K562 (cell line): ENCODE data around the gene HHATL. TPM values are rescaled to one million over a fixed set of nuclear protein-coding genes. Genes with fewer than 3 reads are reported as not detected.

Source experiments
- GABPB1 ChIP-seq: sonication (generic); formaldehyde crosslinking; IDR thresholded peaks from 2 replicates; pipeline ENCODE4 v1.8.0; 2022; ENCODE audit warnings: mild to moderate bottlenecking, missing genetic modification reagents
- MYNN ChIP-seq, 2 experiments: sonication (generic); formaldehyde crosslinking in 1 of 2; IDR thresholded peaks; 2 replicates each; pipeline versions ENCODE4 v1.5.0 to v1.6.1; 2016 to 2020; ENCODE audit warnings: antibody characterized with exemption in 1 of 2, missing genetic modification reagents in 1 of 2
- NCOA1 ChIP-seq: fragments of 450-650 bp; IDR thresholded peaks from 2 replicates; pipeline ENCODE4 v1.6.1; 2016; ENCODE audit warnings: low read depth
- NFRKB ChIP-seq: fragments of 450-650 bp; IDR thresholded peaks from 2 replicates; pipeline ENCODE4 v1.6.1; 2016; ENCODE audit warnings: low read depth
- PHB ChIP-seq: fragments of 250-450 bp; sonication (Bioruptor Pico); IDR thresholded peaks from 2 replicates; pipeline ENCODE4 v1.5.0; 2021
- SAFB ChIP-seq: fragments of 200-400 bp; formaldehyde crosslinking; IDR thresholded peaks from 2 replicates; pipeline ENCODE4 v1.6.1; 2017; ENCODE audit warnings: low read depth, low read length, borderline replicate concordance
- SRSF9 ChIP-seq: fragments of 200-400 bp; formaldehyde crosslinking; IDR thresholded peaks from 2 replicates; pipeline ENCODE4 v1.6.1; 2017; ENCODE audit warnings: low read depth, low read length, borderline replicate concordance
- UBTF ChIP-seq, 2 experiments: IDR thresholded peaks; 2 replicates each; pipeline ENCODE4 v1.6.1; 2012; ENCODE audit warnings: improper control_type of control experiment in 2 of 2, low read depth in 2 of 2, low read length in 2 of 2, borderline replicate concordance in 1 of 2
- ZNF316 ChIP-seq: fragments of 450-650 bp; IDR thresholded peaks from 2 replicates; pipeline ENCODE4 v1.6.1; 2016
- ZNF324 ChIP-seq: fragments of 250-450 bp; sonication (Bioruptor Pico); IDR thresholded peaks from 2 replicates; pipeline ENCODE4 v1.4.0; 2020; ENCODE audit warnings: mild to moderate bottlenecking
- ZNF507 ChIP-seq: conservative IDR thresholded peaks from 2 replicates; pipeline ENCODE4 v1.6.1; 2017; ENCODE audit warnings: missing genetic modification characterization, missing compliant biosample characterization
- ZNF584 ChIP-seq: fragments of 200-800 bp; sonication (Bioruptor generic); IDR thresholded peaks from 2 replicates; pipeline ENCODE4 v1.6.1; 2016; ENCODE audit warnings: low read depth, mild to moderate bottlenecking, missing genetic modification characterization, missing compliant biosample characterization
- polyA plus RNA-seq, 8 experiments: library from polyadenylated mRNA; depleted of rRNA in 4 of 8; stranded (reverse) in 5 of 8; unstranded in 3 of 8; fragments of >200 nt; fragmentation: Nextera tagmentation in 2 of 8; fragmentation: Illumina TruSeq in 1 of 8; extraction: Ambion mirVana in 2 of 8; extraction: Trizol in 1 of 8; gene quantifications; 2 replicates each; pipeline versions ENCODE4 v1.2.1 to v1.2.3, GENCODE V29; 2011 to 2014; ENCODE audit warnings: inconsistent platforms in 1 of 8, missing spikeins in 1 of 8
- total RNA-seq, 7 experiments: library from RNA; depleted of rRNA in 6 of 7; stranded (reverse); fragments of >200 nt in 6 of 7; fragmentation: Illumina TruSeq in 2 of 7; extraction: Trizol in 2 of 7; gene quantifications; 2 replicates each; pipeline versions ENCODE4 v1.2.1 to v1.2.3, GENCODE V29; 2011 to 2021; ENCODE audit warnings: low replicate concordance in 1 of 7
- TF ChIP-seq, protein P1 (sequence below): sonication (generic); formaldehyde crosslinking; IDR thresholded peaks from 2 replicates; pipeline ENCODE4 v1.8.1; 2023; ENCODE audit warnings: mild to moderate bottlenecking, missing genetic modification reagents, moderate library complexity
- TF ChIP-seq, protein P2 (sequence below), 2 experiments: fragments of 450-650 bp; formaldehyde crosslinking in 1 of 2; IDR thresholded peaks; 2 replicates each; pipeline versions ENCODE4 v1.4.0 to v1.6.1; 2014 to 2020; ENCODE audit warnings: mild to moderate bottlenecking in 2 of 2, borderline replicate concordance in 1 of 2, low read depth in 1 of 2

Gene HHATL
- total and polyA plus RNA-seq, 9 of the 15 experiments (the other 6 are each of a cell fraction or from before 2014, with no cell fraction given) = not detected

DNA sequence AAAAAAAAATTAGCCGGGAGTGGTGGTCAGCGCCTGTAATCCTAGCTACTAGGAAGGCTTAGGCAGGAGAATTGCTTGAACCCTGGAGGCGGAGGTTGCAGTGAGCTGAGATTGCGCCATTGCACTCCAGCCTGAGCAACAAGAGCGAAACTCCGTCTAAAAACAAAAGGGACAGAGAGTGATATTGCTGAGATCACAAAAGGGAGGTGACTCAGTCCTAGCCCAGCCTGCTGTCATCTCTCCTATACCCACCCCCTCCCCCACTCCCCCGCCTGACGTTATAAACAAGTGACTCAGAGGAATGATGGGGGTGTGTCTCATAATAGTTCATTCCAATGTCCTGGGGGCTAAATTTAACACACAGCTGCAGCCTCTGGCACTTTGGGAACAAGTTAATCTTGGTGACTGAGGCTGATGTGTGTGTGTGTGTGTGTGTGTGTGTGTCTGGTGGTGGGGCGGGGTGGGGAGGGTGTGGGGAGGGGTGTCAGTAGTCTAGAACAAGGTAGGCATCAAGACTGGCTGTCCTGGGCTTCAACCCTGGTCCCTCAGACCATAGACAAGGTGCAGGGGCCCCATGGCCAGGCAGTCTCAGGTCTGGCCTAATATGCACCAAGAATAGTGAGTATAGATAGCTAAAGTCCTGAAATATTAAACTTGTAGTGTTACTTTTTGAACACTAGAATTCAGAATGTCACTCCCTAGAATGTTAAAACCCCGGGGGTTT, 18.6 kb downstream of the HHATL start (continued):
- TF ChIP-seq UBTF (IDR thresholded peaks at IDR 0.05; ENCODE audit: borderline replicate concordance in 1 of 2, low read depth in 2 of 2, low read length in 2 of 2) = no peak
- TF ChIP-seq PHB (CRISPR knock-in tag) = no peak
- TF ChIP-seq NCOA1 = peak; percentile 36; the same call in 1 of the 2 replicates
- TF ChIP-seq GABPB1 (CRISPR knock-in tag) = no peak
- TF ChIP-seq, protein P1, sequence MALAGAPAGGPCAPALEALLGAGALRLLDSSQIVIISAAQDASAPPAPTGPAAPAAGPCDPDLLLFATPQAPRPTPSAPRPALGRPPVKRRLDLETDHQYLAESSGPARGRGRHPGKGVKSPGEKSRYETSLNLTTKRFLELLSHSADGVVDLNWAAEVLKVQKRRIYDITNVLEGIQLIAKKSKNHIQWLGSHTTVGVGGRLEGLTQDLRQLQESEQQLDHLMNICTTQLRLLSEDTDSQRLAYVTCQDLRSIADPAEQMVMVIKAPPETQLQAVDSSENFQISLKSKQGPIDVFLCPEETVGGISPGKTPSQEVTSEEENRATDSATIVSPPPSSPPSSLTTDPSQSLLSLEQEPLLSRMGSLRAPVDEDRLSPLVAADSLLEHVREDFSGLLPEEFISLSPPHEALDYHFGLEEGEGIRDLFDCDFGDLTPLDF (CRISPR knock-in tag) = no peak
- TF ChIP-seq SRSF9 = no peak
- TF ChIP-seq ZNF324 (CRISPR knock-in tag) = no peak
- TF ChIP-seq ZNF507 = no peak
- TF ChIP-seq NFRKB = no peak
- no peak for TF ChIP-seq ZNF584 (CRISPR knock-in tag)
- no peak for TF ChIP-seq SAFB
- peak; percentile 79 for TF ChIP-seq ZNF316
- no peak for TF ChIP-seq MYNN (IDR thresholded peaks at IDR 0.05)
- no peak for TF ChIP-seq MYNN (CRISPR knock-in tag; IDR thresholded peaks at IDR 0.05)
- TF ChIP-seq, protein P2, sequence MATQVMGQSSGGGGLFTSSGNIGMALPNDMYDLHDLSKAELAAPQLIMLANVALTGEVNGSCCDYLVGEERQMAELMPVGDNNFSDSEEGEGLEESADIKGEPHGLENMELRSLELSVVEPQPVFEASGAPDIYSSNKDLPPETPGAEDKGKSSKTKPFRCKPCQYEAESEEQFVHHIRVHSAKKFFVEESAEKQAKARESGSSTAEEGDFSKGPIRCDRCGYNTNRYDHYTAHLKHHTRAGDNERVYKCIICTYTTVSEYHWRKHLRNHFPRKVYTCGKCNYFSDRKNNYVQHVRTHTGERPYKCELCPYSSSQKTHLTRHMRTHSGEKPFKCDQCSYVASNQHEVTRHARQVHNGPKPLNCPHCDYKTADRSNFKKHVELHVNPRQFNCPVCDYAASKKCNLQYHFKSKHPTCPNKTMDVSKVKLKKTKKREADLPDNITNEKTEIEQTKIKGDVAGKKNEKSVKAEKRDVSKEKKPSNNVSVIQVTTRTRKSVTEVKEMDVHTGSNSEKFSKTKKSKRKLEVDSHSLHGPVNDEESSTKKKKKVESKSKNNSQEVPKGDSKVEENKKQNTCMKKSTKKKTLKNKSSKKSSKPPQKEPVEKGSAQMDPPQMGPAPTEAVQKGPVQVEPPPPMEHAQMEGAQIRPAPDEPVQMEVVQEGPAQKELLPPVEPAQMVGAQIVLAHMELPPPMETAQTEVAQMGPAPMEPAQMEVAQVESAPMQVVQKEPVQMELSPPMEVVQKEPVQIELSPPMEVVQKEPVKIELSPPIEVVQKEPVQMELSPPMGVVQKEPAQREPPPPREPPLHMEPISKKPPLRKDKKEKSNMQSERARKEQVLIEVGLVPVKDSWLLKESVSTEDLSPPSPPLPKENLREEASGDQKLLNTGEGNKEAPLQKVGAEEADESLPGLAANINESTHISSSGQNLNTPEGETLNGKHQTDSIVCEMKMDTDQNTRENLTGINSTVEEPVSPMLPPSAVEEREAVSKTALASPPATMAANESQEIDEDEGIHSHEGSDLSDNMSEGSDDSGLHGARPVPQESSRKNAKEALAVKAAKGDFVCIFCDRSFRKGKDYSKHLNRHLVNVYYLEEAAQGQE (IDR thresholded peaks at IDR 0.05; ENCODE audit: borderline replicate concordance) = no peak
- TF ChIP-seq, protein P2 (CRISPR knock-in tag; IDR thresholded peaks at IDR 0.05; ENCODE audit: low read depth) = no peak
